ENCODE measurements around the gene GPR161. TPM values are rescaled to one million over a fixed set of nuclear protein-coding genes. Genes with fewer than 3 reads are reported as not detected.

GPR161 gene
- total and polyA plus RNA-seq, 9 of the 15 experiments (the other 6 are each of a cell fraction or from before 2014, with no cell fraction given): 0.15 to 2.4 (median 0.76) TPM

DNA sequence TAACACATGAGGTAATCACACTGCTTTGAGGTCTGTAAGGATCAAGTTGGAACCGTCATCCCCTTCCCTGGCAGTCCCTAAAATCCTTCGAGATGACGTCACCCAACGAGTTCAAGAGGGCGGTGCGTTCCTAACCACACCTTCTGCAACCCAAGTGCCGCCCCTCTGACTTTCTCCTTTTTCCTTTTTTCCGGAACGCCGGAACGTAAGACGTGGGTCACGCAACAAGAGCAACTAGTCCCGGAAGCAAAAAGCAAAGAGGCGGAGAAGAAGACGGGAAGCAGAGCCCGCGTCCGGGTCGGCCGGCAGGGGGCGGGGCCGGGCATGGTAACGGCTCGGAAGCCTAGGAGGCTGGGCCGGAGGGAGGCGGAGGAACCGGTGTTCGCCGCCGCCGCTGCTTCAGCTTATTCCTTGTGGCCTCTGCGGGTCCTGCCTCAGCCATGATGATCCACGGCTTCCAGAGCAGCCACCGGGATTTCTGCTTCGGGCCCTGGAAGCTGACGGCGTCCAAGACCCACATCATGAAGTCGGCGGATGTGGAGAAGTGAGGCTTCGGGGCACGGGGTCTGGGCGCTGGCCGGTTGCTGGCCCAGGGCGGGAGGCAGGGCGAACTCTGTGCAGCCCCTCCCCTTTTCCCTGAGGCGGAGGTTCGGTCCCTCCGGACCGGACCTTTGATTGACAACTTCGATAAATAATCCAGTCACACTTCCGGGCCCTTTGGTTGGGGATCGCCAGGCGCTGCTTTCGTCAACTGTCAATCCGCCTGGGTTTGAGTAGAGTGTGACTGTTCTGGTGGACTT, 42.1 kb upstream of the GPR161 start, which contains the start of gene TIPRL (continued):
- TF ChIP-seq, protein P1, sequence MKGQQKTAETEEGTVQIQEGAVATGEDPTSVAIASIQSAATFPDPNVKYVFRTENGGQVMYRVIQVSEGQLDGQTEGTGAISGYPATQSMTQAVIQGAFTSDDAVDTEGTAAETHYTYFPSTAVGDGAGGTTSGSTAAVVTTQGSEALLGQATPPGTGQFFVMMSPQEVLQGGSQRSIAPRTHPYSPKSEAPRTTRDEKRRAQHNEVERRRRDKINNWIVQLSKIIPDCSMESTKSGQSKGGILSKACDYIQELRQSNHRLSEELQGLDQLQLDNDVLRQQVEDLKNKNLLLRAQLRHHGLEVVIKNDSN (CRISPR knock-in tag; IDR thresholded peaks at IDR 0.05): peak; percentile 58; the same call in 1 of the 2 replicates
- TF ChIP-seq ZNF592 (IDR thresholded peaks at IDR 0.05) (no peak), ZSCAN29 (IDR thresholded peaks at IDR 0.05) (no peak), EHMT2 (IDR thresholded peaks at IDR 0.05) (peak; percentile 89), POLR2B (IDR thresholded peaks at IDR 0.05; ENCODE audit: low read depth, partially characterized antibody) (peak; percentile 92), FUS (optimal IDR thresholded peaks at IDR 0.05; ENCODE audit: low read depth, low read length) (no peak), ZNF253 (CRISPR knock-in tag; conservative IDR thresholded peaks at IDR 0.05) (no peak), MAX (CRISPR knock-in tag; IDR thresholded peaks at IDR 0.05) (peak; percentile 35; the same call in 1 of the 2 replicates), EZH2 (IDR thresholded peaks at IDR 0.05; ENCODE audit: borderline replicate concordance, low read depth, low read length) (no peak), NFIC (IDR thresholded peaks at IDR 0.05) (no peak; the same call in 1 of the 2 replicates)
- TF ChIP-seq, protein P2, sequence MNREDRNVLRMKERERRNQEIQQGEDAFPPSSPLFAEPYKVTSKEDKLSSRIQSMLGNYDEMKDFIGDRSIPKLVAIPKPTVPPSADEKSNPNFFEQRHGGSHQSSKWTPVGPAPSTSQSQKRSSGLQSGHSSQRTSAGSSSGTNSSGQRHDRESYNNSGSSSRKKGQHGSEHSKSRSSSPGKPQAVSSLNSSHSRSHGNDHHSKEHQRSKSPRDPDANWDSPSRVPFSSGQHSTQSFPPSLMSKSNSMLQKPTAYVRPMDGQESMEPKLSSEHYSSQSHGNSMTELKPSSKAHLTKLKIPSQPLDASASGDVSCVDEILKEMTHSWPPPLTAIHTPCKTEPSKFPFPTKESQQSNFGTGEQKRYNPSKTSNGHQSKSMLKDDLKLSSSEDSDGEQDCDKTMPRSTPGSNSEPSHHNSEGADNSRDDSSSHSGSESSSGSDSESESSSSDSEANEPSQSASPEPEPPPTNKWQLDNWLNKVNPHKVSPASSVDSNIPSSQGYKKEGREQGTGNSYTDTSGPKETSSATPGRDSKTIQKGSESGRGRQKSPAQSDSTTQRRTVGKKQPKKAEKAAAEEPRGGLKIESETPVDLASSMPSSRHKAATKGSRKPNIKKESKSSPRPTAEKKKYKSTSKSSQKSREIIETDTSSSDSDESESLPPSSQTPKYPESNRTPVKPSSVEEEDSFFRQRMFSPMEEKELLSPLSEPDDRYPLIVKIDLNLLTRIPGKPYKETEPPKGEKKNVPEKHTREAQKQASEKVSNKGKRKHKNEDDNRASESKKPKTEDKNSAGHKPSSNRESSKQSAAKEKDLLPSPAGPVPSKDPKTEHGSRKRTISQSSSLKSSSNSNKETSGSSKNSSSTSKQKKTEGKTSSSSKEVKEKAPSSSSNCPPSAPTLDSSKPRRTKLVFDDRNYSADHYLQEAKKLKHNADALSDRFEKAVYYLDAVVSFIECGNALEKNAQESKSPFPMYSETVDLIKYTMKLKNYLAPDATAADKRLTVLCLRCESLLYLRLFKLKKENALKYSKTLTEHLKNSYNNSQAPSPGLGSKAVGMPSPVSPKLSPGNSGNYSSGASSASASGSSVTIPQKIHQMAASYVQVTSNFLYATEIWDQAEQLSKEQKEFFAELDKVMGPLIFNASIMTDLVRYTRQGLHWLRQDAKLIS (CRISPR knock-in tag; IDR thresholded peaks at IDR 0.05): no peak; the same call in 1 of the 2 replicates
- TF ChIP-seq, protein P3, sequence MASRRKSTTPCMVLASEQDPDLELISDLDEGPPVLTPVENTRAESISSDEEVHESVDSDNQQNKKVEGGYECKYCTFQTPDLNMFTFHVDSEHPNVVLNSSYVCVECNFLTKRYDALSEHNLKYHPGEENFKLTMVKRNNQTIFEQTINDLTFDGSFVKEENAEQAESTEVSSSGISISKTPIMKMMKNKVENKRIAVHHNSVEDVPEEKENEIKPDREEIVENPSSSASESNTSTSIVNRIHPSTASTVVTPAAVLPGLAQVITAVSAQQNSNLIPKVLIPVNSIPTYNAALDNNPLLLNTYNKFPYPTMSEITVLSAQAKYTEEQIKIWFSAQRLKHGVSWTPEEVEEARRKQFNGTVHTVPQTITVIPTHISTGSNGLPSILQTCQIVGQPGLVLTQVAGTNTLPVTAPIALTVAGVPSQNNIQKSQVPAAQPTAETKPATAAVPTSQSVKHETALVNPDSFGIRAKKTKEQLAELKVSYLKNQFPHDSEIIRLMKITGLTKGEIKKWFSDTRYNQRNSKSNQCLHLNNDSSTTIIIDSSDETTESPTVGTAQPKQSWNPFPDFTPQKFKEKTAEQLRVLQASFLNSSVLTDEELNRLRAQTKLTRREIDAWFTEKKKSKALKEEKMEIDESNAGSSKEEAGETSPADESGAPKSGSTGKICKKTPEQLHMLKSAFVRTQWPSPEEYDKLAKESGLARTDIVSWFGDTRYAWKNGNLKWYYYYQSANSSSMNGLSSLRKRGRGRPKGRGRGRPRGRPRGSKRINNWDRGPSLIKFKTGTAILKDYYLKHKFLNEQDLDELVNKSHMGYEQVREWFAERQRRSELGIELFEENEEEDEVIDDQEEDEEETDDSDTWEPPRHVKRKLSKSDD (conservative IDR thresholded peaks at IDR 0.05; ENCODE audit: low read length): no peak

Data from K562 (cell line).